SK-N-MC (cell line): ENCODE results near the gene OTUD7B.

ENCODE experiments used
- EZH2 ChIP-seq: fragments of 200-600 bp; sonication (generic); IDR thresholded peaks from one replicate; pipeline ENCODE4 v1.6.1; 2017; ENCODE audit warnings: antibody characterized with exemption
- FOXP2 ChIP-seq: optimal IDR thresholded peaks from 2 replicates; pipeline ENCODE3; 2011; ENCODE audit warnings: mild to moderate bottlenecking, moderate library complexity; ENCODE audit not compliant: insufficient read depth; ENCODE audit errors: extremely low read length, control extremely low read depth
- POLR2AphosphoS5 ChIP-seq: IDR thresholded peaks from 2 replicates; pipeline ENCODE4 v1.6.1; 2012; ENCODE audit warnings: mild to moderate bottlenecking, low read depth, low read length, borderline replicate concordance

GRCh38 chr1:149963358-149963757 is 47.2 kb downstream of the OTUD7B start:
- no peak for TF ChIP-seq EZH2
- no peak for TF ChIP-seq POLR2AphosphoS5
- no peak for TF ChIP-seq FOXP2
